GM12874 (cell line): ENCODE results near the gene CALY.

ENCODE experiments used
- CTCF ChIP-seq: IDR thresholded peaks from 2 replicates; pipeline ENCODE4 v1.5.1; 2011; ENCODE audit warnings: low read depth, mild to moderate bottlenecking, control low read depth, low read length, moderate library complexity; ENCODE audit not compliant: insufficient read depth

The CALY gene

GRCh38 chr10:133328358-133329343 is 8.0 kb downstream of the CALY start:
- no peak for TF ChIP-seq CTCF

- TF ChIP-seq CTCF: no peak
Observed at GRCh38 chr10:133327651-133328357, 8.9 kb downstream of the CALY start.

- no peak for TF ChIP-seq CTCF
Observed at GRCh38 chr10:133326745-133327650, 9.7 kb downstream of the CALY start.

- no peak for TF ChIP-seq CTCF
Observed at GRCh38 chr10:133326223-133326551, 10.5 kb downstream of the CALY start.

- TF ChIP-seq CTCF: no peak
Observed at GRCh38 chr10:133325440-133326222, 11.1 kb downstream of the CALY start.

- TF ChIP-seq CTCF: no peak
Observed at GRCh38 chr10:133324857-133325260, 11.8 kb downstream of the CALY start.
